Head of caudate nucleus (tissue), 42 donors: Measurements from ENCODE around the gene BCL6.

Experiments used
- DNase-seq, 42 donors: peaks; one replicate each; pipeline versions ENCODE4 v3.0.0 to v3.0.0-alpha.2; 2020 to 2021; ENCODE audit warnings: mixed read lengths in 7 of 42
- intact Hi-C: fragments of 100-400 bp; cut with DNase I; formaldehyde crosslinking; loops from one replicate; pipeline ENCODE4 v1.15.0; 2022

BCL6 gene

DNA sequence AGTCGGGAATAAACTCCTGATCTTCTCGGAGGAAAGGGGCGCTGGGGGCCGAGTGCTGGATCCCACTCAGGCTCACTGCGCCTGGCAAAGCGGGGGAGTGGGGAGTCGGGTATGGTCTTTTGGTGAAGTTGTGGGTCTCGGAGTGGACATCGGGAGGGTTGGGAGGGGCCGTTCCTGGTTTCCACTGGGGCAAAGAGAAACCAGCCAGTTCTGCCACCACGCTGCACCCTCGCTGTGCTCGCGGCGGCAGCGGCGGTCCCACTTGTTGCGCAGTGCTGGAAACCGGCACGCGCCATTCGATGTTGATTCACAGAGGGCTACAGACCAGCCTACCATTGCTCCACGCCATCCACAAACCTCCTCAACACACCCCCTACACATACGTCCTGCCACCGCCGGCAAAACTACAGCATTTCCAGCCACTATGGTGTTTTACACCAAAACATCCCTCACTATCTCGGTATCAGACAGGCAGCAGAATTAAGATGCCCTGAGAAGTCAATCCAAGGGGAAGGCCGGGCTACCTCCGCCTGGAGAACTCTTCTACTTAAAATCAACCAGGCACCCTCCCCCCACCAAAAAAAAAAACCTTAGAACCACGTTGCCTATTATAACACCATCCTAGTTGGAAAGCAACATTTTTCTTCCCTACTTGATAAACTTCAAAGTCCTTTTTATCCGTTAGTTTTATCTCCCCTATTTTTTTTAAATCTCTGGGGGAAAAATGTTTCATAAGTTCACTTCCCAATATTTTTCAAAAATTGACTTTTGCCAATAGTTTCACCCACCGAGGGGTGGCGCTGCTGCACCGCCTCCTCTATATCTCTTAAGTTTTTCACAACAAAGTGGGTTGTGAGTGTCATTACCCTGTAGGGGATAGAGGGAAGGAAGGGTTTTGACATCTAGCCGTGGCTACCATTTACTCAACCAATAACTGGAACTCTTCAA, 3.6 kb downstream of the BCL6 start:
- peak in 41 of 42 donors; percentile 42 to 87 (median 72) for DNase-seq
- intact Hi-C loops, result loop anchor here (2.0 to 10.0 kb wide), 3 partner anchors 523 to 1215 kb away; no protein-coding TSS in a partner anchor

DNA sequence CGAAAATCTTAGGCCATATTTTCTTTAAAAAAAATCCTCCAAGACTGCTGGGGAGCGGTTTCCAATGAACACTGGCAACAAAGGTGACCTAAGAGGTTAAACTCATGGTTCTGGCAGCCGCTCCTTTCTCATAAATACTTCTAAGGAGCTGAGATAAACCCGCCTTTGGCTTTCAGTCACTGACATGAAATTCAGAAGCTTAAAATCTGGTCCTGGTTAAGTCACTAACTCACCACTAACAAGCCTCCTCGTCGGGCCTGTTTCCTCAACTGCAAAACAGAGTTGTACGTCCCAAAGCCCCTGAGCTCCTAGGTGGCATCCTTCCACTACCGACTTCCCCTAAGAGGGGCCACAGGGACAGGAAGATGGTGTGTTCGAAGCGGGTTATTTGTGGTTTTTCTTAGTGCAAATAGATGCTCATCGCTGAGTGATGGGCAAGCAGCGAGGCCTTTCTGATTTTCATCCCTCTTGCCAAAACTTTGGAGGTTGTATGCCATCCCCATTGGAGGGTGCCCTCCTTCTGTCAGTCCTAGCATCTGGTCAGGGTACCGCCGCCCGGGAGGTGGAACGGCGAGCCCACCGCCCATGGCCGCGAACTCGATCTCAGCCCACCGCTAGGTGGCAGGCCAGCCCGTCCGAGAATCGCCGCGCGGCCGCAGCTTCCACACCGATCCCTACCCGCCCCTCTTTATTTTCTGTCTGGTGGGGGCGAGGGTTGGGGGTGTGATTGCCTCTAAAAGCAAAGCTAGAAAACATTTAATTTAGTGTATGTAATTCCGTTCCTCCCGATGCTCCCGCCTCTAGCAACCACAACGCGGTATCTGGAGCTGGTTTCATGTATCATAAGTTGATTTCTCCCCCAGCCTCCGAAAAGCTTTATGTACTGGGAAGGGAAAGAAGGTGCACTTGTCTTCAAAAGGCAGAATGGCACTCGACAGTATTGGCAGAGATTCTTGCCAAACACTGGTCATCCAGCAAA, 4.6 kb downstream of the BCL6 start:
- peak; percentile 49 to 91 (median 80) for DNase-seq
- intact Hi-C loops, result loop anchor here (2.0 to 10.0 kb wide), 3 partner anchors 524 to 1216 kb away; no protein-coding TSS in a partner anchor

DNA sequence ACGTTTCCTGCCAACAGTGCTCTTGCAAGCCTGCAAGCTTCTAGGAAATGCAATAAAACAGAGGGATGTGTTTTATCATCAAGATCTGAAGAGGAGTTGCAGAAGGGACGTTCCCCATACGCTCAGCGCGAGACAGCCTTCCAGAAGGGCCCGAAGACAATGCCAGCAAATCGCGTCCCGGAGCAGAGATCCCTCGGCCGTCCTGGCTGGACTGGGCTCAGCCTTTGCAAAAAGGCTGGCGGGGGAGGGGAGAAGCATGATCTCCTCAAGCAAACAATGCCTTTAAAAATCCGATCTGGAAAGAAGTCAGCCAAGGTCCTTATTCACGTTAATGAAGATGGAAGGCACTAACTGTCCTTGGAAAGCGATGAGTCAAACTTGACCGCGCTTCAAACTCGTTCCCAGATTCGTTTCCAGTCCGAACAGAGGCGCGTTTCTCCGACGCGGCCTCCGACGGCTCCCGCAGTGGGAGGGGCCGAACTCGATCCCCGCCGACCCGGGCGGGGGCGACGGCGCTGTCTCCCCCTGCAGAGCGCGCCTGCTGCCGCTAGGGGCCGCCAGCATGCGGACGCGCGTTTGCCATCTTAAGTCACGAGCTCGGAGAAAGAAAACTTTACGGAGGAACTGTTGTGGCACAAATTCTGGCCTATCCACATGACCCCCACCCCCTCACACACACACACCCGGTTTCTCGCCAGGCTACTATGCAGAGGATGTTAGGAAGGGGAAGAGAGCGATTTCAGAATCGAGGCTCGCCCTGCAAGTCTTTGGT, 5.5 kb downstream of the BCL6 start:
- intact Hi-C loops, result loop anchor here (2.0 to 10.0 kb wide), 4 partner anchors 525 to 1409 kb away; no protein-coding TSS in a partner anchor
- DNase-seq, result peak in 41 of 42 donors; percentile 43 to 91 (median 80)

DNA sequence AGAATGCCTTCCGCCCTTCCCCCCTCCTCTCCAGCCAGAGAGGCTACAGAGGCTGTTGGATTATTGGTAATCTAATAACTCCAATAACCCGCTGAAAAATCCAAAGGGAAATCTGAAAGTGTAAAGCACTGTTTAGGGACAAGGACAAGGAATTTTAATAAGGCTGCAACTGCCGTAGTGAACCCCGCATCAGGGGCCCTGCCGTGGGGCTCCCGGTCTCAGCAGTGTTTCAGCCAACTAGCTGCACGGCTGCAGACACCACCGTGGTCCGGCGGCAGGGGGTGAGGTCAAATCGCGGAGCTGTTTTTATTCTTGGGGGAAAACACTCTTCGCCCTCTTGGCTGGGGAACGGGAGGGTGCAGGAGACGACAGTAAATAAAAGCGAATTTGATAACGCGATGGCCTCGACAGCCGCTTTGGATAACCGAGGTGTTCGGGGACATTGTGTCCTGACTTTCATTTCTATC, 6.1 kb downstream of the BCL6 start:
- peak in 10 of 42 donors; percentile 35 to 70 (median 52) for DNase-seq
- intact Hi-C loops, result loop anchor here (2.0 kb wide), 1 partner anchor 1410 kb away; no protein-coding TSS in a partner anchor

DNA sequence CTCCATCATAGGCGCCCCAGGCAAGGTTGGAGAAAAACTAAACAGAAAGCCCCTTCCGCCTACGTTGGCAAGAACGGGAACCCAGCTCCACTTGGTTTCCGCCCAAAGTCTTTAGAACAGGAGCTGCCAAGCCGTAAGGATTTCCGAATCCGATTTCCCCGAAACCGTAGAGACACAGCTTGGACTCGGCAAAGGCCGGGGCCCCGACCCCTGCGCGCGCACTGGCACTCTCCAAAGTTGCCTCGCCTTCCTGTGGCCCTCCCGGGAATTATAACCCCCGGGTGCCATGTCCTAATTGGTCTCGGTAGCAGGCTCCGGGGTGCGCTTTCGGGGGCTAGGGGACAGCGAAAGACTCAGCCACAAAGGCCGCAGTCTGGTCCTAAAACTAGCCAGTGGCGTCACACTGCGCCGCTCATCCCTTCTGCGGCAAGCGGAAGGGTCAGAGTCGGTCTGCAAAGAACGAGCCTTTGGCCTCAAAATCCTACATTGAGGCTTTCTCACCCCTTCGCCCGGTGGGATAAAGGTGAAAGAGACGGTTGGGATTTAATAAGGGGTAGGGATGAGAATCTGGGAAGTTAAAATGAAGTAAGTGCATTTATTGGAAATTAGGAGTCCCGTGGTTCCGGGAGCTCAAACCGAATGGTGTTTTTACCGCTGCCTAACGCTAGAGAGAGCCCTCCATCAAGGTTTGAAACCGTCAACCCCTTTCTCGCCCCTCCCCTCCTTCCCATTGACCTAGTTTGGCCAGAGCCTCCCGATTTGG, 6.8 kb downstream of the BCL6 start:
- intact Hi-C loops, result loop anchor here (2.0 kb wide), 1 partner anchor 1410 kb away; no protein-coding TSS in a partner anchor

DNA sequence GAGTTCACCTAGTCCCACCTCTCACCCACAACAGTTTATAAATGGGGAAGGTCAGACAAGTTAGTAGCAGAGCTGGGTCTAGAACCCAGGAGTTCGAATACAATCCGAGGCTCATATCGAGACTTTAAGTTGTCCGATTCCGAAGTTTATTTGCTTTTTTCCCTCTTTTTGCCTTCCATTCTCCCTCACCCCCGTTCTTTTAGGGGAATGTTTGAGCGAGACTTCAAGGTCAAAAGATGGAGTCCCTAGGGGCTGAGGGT, 7.3 kb downstream of the BCL6 start:
- DNase-seq, result no peak
- intact Hi-C loops, result loop anchor here (2.0 kb wide), 1 partner anchor 1411 kb away; no protein-coding TSS in a partner anchor

More for the DNA sequence above, 6.8 kb downstream of the BCL6 start:
- DNase-seq, result peak; percentile 73 to 97 (median 90)

DNA sequence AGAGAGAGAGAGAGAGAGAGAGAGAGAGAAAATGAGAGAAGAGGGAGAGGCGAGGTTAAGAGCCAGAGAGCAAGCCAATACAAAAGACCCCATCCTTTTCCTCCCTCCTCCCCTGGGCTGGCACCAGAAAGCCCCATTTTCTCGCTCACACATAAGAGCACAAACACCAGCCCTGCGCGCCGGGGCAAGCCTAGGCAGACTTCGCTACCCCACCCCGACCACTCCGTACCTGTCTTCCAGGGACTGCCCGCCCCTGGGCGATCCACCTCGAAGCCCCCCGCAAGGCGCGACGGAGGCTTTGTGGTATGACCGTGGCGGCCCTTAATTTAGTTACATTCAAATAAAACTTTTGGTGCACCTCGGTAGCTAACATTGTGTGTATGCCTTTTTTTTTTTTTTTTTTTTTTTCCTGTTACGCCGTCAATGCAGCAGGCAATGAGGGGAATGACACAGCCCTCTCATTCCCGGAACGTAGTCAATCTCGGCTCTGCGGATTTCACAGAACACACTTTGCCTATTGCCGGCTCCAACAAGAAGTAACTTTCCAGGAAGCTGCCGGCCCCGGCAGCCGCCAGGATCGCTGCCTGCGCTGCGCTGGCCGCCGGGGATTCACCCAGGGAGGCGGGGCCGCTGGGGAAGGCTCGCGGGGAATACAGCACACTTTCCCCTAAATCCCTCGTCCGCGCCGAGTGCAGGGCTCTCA, 7.7 kb downstream of the BCL6 start:
- intact Hi-C loops, result loop anchor here (2.0 kb wide), 1 partner anchor 1411 kb away; no protein-coding TSS in a partner anchor

DNA sequence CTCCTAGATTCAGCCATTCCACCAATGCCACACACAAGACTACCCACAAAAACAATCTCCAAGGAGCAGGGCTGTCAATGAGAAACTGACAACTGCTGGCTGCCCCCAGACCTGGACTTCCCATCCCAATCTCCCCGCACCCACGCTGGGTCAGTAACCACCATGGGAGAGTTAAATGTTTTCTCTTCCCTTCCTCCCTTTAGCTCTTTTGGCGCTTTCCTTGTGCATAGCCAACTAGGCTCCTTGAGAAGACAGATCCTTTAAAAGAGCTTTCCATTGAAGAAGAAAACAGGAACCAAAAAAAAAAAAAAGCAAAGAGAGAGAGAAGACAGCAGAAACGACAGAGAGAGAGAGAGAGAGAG, 8.3 kb downstream of the BCL6 start:
- DNase-seq, result no peak

More for the DNA sequence above, 7.7 kb downstream of the BCL6 start:
- DNase-seq, result peak in 38 of 42 donors; percentile 28 to 82 (median 52)

DNA sequence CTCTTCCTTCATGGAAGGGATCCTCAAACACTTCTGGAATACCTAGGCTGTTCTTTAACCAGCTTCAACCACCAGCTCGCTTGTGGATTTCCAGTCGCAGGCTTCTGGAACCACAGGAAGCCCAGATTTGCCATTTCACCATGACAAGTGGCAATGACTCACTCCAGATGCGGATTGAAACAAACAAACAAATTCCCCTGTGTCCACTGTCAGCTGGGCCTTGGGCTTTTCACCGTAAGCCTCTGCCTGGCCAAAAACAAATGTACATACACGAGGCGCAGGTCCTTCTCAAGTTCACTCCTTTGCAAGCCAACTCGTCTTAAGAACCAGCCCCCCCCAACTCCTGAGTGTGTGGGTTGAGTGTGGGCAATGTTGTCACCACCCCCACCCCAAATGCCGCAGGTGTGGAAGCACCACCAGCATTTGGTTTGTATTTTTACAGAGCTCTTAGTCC, 8.8 kb downstream of the BCL6 start:
- DNase-seq, result peak in 8 of 42 donors; percentile 16 to 70 (median 52)
- intact Hi-C loops, result no loop called here

More for the DNA sequence above, 8.3 kb downstream of the BCL6 start:
- intact Hi-C loops, result no loop called here

DNA sequence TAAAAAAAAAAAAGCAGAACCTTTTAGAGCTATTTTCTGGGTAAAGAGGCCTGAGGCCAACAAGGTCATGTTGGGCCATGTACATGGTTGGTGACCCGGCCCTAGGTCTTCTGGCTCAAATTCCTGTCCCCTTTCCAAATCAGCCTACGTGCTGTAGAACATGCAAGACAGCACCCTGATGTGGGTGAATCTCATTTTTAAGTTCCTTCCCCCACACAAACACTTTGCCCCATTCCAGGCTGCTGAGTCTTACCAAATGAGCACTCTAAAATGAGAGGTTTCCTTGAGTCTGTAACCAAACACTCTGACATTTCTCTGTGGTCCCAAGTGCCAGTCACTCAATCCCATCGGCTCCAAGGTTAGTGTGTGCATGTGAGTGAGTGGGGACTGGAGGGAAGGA, 9.4 kb downstream of the BCL6 start:
- peak in 1 of 42 donors; percentile 41 for DNase-seq
- intact Hi-C loops, result no loop called here

DNA sequence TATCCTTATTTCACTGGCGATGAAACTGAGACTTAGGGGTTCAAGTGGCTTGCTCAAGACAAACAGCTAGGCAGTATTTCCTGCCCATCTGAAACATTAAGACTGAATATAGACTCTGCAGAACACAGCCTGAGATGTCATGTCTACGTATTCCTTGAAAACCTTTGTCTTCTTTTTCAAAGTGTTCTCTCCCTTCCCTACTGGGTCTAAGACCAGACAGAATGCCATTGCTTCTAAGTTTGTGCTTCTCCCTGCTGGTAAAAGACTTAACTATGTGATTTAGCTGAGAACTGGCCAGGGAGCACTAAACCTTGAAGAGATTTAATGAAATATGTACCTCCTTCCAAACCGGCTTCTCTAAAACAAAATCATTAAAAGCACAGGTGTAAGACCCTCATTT, 9.9 kb downstream of the BCL6 start:
- intact Hi-C loops, result no loop called here
- no peak for DNase-seq

DNA sequence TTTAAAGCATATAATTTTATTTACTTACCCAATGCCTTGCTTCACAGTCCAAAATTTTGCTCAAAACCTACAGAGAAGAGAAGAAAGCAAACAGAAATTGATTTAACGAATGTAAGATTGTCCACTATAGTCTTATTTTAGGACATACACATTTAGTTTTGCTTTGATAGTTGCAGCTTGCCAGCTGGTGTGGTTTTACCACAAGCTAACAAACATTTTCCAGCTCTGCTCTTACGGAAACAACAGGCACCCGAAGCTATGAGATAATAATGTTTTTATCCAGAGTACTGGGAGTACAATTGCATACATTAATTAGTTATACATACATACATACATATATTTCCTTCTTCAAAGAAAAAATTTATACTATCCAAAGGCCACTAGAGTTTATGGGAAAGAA, 10.4 kb downstream of the BCL6 start:
- intact Hi-C loops, result no loop called here
- no peak for DNase-seq

DNA sequence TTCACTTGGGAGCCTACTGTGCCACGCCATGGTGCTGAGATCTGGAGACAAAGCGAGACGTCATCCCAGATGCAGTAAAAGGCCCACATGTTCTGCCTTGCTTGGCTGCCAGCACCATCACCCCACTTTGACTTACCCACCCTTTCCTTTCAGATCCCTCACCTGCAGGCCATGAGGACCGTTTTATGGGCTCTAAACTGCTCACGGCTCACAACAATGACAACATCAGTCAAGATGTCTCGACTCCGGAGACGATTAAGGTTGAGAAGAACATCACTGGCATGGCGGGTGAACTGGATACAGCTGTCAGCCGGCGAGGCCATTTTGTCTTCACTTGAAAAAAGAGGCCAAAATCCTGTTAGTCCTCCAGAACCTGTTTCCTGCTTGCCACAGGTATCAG, 11.9 kb downstream of the BCL6 start:
- DNase-seq, result peak in 1 of 42 donors; percentile 35
- intact Hi-C loops, result no loop called here

DNA sequence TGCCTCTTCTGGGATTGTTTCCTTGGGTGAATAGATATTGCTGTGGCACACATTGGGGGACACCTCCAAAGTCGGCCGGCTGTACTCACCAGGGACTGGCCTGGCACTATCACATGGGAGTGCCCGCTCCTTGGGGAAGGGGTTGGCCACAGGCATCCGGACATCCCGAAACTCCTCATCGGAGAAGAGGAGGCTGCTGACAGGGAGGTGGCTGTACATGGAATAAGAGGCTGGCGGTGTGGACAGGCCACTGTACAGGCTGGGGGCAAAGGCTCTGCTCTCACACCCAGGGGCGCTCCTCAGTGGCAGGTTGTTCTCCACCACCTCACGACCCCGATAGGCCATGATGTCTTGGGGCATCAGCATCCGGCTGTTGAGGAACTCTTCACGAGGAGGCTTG, 15.7 kb downstream of the BCL6 start:
- no peak for DNase-seq
- intact Hi-C loops, result no loop called here

DNA sequence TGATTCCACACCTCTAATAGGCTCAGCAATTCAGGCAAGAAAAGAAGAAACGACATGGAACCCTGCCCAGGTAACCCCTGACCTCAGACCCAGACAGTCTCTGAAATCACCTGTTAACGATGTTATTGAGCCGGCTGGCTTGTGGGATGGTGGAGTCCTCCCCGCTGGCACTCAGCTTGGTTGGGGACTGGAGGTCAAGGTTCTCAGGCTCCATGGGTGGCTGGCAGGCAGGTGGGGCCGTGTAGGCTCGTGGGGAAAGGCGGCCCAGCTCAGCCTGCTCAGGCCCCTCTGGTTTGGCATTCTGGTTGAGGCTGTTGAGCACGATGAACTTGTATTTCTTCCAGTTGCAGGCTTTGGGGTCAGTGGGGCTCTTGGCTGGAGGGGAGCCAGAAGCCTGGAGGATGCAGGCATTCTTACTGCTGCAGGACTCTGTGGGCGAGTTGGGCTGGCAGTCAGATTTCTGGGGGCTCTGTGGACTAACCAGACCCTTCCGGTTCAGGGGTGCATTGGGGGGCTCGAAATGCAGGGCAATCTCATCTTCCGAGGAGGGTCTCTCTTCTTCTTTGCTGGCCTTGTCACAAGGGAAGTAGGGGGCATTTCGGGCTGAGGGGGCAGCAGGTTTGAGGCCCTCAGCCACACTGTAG, 16.2 kb downstream of the BCL6 start:
- peak in 1 of 42 donors; percentile 36 for DNase-seq
- intact Hi-C loops, result no loop called here

DNA sequence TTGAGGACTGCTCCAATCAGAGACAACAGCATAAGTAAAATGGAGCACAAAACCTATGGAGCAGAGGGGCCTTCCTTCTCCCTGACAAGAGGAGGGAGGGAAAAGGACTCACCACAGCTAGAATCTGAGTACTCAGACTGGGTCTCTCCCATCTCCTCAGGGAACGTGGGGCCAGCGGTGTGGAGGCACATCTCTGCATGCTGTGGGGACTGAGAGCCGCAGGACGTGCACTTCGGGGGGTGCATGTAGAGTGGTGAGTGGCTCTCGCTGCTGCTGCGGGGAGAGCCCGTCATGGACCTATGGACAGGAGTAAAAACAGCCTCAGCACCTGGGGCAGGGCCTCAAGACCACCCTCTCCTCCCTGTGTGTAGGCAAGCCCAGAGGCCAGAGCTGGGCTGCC, 17.0 kb downstream of the BCL6 start:
- no peak for DNase-seq

More for the DNA sequence above, 17.0 kb downstream of the BCL6 start:
- intact Hi-C loops, result no loop called here
